ENCODE measurements around the gene NDOR1. TPM values are rescaled to one million over a fixed set of nuclear protein-coding genes. Genes with fewer than 3 reads are reported as not detected.

NDOR1 gene
- polyA plus RNA-seq, 3 donors: 4.4 to 26.9 (median 5.2) TPM

DNA sequence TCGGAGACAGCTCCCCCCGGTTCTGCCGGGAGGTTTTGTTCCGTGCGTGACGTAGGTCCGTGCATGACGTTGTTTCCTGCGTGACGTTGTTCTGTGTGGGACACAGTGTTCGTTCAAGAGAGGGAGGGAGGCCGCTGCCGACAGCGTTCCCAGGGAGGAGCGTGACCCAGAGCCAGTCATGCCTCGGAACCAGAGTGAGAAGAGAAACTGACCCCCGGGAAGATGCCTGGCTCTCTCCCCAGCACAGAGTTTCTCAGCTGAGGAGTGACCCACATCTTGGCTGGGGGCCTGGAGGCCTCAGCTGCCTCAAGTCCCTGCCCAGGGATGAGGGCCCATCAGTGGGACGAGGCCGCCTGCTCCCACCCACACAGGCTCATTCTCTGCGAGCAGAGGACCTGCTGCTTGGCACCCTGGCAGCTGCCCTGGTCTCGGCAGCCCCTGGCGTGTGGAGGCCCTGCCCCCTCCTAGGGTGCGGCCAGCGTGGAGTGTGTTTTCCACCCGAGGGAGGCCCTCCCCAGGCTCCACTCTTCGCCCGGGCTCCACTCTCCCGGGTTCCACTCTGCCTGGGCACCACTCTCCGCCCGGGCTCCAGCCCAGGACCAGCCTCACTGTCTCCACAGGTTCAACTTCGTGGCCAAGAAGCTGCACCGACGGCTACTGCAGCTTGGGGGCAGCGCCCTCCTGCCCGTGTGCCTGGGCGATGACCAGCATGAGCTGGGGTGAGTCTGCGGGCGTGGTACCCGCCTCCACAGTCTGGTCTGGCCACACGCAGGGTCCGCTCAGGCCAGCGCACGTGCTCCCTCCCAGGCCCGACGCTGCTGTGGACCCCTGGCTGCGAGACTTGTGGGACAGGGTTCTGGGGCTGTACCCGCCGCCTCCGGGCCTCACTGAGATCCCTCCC is 7.9 kb downstream of the NDOR1 start:
- peaks cover 34 to 52% of the 10 kb centered on the region in 2 donors for H3K36me3 ChIP-seq (replicated peaks in 1 of 2; ENCODE audit: control insufficient read depth in 1 of 2, insufficient read depth in 2 of 2, low read length in 2 of 2)

DNA sequence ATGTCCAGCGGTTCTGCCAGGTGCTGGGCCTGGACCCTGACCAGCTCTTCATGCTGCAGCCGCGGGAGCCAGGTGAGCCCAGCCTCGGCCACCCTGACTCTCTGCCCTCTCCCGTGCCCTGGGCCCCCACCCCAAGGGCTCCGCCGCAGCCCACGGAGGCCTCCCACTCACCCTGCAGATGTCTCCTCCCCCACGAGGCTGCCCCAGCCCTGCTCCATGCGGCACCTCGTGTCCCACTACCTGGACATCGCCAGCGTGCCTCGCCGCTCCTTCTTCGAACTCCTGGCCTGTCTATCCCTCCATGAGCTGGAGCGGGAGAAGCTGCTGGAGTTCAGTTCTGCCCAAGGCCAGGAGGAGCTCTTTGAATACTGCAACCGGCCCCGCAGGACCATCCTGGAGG is 9.1 kb downstream of the NDOR1 start:
- TF ChIP-seq, protein P1, sequence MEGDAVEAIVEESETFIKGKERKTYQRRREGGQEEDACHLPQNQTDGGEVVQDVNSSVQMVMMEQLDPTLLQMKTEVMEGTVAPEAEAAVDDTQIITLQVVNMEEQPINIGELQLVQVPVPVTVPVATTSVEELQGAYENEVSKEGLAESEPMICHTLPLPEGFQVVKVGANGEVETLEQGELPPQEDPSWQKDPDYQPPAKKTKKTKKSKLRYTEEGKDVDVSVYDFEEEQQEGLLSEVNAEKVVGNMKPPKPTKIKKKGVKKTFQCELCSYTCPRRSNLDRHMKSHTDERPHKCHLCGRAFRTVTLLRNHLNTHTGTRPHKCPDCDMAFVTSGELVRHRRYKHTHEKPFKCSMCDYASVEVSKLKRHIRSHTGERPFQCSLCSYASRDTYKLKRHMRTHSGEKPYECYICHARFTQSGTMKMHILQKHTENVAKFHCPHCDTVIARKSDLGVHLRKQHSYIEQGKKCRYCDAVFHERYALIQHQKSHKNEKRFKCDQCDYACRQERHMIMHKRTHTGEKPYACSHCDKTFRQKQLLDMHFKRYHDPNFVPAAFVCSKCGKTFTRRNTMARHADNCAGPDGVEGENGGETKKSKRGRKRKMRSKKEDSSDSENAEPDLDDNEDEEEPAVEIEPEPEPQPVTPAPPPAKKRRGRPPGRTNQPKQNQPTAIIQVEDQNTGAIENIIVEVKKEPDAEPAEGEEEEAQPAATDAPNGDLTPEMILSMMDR (IDR thresholded peaks at IDR 0.05): no peak
- Mint-ChIP-seq H3K27ac (no peak overlapping the region), H3K4me1 (peaks cover 5% of the 10 kb centered on the region), H3K4me3 (no peak overlapping the region), H3K36me3 (peaks cover 19 to 47% of the 10 kb centered on the region in 2 donors), H3K27me3 (ENCODE audit: low read depth in 3 of 3) (peaks cover 0 to 4% (median 0%) of the 10 kb centered on the region in 3 donors), H3K9me3 (no peaks in the 10 kb centered on the region)
- Histone ChIP-seq H4K20me1 (ENCODE audit: insufficient read depth, low read length) (no peaks in the 10 kb centered on the region), H3K36me3 (replicated peaks in 1 of 2; ENCODE audit: control insufficient read depth in 1 of 2, insufficient read depth in 2 of 2, low read length in 2 of 2) (peaks cover 30 to 41% of the 10 kb centered on the region in 2 donors), H3K27me3 (ENCODE audit: control insufficient read depth in 2 of 2, insufficient read depth in 2 of 2, low read length in 2 of 2) (no peaks in the 10 kb centered on the region), H2AFZ (ENCODE audit: insufficient read depth, low read depth, low read length, poor library complexity, severe bottlenecking) (no peak overlapping the region), H3K4me2 (replicated peaks; ENCODE audit: extremely low read depth, low read length, poor library complexity, severe bottlenecking) (no peak overlapping the region), H3K4me1 (ENCODE audit: control insufficient read depth in 1 of 2, insufficient read depth in 2 of 2, low read length in 2 of 2) (peaks cover 4 to 19% of the 10 kb centered on the region in 2 donors), H3K9ac (ENCODE audit: insufficient read depth, low read length, poor library complexity, severe bottlenecking) (no peak overlapping the region), H3K79me2 (ENCODE audit: insufficient read depth, low read length) (no peaks in the 10 kb centered on the region), H3K9me3 (replicated peaks in 1 of 2; ENCODE audit: control insufficient read depth in 1 of 2, insufficient read depth in 1 of 2, low read length in 2 of 2) (no peaks in the 10 kb centered on the region), H3K27ac (ENCODE audit: low read depth in 1 of 2, low read length in 2 of 2) (no peak overlapping the region), H3K4me3 (replicated peaks in 1 of 3; ENCODE audit: low read depth in 2 of 3, low read length in 3 of 3) (no peak overlapping the region)
- intact Hi-C loops (cut with micrococcal nuclease): no loop called here
- DNase-seq: no peak
- WGBS (ENCODE audit: insufficient coverage): 99% methylated on average over 14 of the region's 19 CpGs

More for the DNA sequence above, 7.9 kb downstream of the NDOR1 start:
- TF ChIP-seq, protein P1 (IDR thresholded peaks at IDR 0.05): peak; percentile 9
- H3K4me2 ChIP-seq (replicated peaks; ENCODE audit: extremely low read depth, low read length, poor library complexity, severe bottlenecking): no peak overlapping the region
- intact Hi-C loops (cut with micrococcal nuclease): no loop called here
- H3K36me3 Mint-ChIP-seq: peaks cover 27 to 58% of the 10 kb centered on the region in 2 donors
- H3K27ac Mint-ChIP-seq: peak overlapping the region in 1 of 7 donors; percentile 50
- H3K4me3 ChIP-seq (replicated peaks in 1 of 3; ENCODE audit: low read depth in 2 of 3, low read length in 3 of 3): no peak overlapping the region
- no peak overlapping the region for H3K9ac ChIP-seq (ENCODE audit: insufficient read depth, low read length, poor library complexity, severe bottlenecking)
- no peaks in the 10 kb centered on the region for H3K9me3 Mint-ChIP-seq
- peaks cover under 1% of the 10 kb centered on the region for H3K4me1 Mint-ChIP-seq
- H4K20me1 ChIP-seq (ENCODE audit: insufficient read depth, low read length): no peaks in the 10 kb centered on the region
- no peak overlapping the region for H2AFZ ChIP-seq (ENCODE audit: insufficient read depth, low read depth, low read length, poor library complexity, severe bottlenecking)
- 93% methylated on average over 49 of the region's 49 CpGs for WGBS (ENCODE audit: insufficient coverage)
- H3K27me3 ChIP-seq (ENCODE audit: control insufficient read depth in 2 of 2, insufficient read depth in 2 of 2, low read length in 2 of 2): no peaks in the 10 kb centered on the region
- H3K4me3 Mint-ChIP-seq: no peak overlapping the region
- peaks cover 0 to 10% of the 10 kb centered on the region in 2 donors for H3K4me1 ChIP-seq (ENCODE audit: control insufficient read depth in 1 of 2, insufficient read depth in 2 of 2, low read length in 2 of 2)
- H3K27me3 Mint-ChIP-seq (ENCODE audit: low read depth in 3 of 3): peaks cover 0 to 4% (median 0%) of the 10 kb centered on the region in 3 donors
- no peak overlapping the region for H3K27ac ChIP-seq (ENCODE audit: low read depth in 1 of 2, low read length in 2 of 2)
- H3K79me2 ChIP-seq (ENCODE audit: insufficient read depth, low read length): no peaks in the 10 kb centered on the region
- no peak for DNase-seq
- H3K9me3 ChIP-seq (replicated peaks in 1 of 2; ENCODE audit: control insufficient read depth in 1 of 2, insufficient read depth in 1 of 2, low read length in 2 of 2): no peaks in the 10 kb centered on the region

Measured in CD14-positive monocyte (primary cell).